Measurements from ENCODE around the gene TIAM2. TPM values are rescaled to one million over a fixed set of nuclear protein-coding genes. Genes with fewer than 3 reads are reported as not detected.

The TIAM2 gene
- total and polyA plus RNA-seq, 2 donors (not counting 3 experiments of a cell fraction or from before 2014, with no cell fraction given), result 9.6 to 18.5 TPM

DNA sequence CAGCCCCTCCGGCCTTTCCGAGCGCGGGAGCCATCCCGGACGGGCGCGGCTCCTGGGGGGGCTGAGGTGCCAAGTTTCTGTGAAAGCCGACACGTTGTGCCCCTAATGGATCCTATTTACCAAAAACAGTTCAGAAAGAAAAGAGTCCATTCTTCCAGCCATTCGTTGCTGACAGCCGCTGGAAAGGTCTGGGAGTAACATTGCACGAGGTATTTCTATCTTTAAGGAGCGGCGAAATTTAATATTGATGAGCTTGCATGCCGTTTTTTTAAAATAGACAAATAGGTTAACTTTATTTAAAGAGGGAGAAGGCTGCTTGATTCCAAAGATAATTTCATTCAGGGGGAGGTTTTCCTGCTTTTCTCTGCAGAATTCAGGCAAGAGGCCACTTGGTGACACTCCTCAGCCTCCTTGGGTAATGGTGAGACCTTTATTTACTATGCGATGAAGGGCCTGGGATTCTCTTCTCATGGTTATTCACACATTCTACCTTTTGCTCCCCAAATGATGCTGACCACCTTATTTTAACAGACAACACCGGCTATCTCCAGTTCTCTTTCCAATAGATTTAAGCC is 988 bp downstream of the TIAM2 start:
- Histone ChIP-seq H3K9ac (replicated peaks; ENCODE audit: extremely low read depth, insufficient read depth, low read length) (peak overlapping the region; percentile 80), H3K4me2 (ENCODE audit: insufficient read depth, low read length) (peak overlapping the region; percentile 97), H3K79me2 (ENCODE audit: control insufficient read depth, insufficient read depth, low read length) (no peaks in the 10 kb centered on the region), H3K4me3 (replicated peaks in 1 of 3; ENCODE audit: insufficient read depth in 1 of 3, low read depth in 1 of 3, low read length in 3 of 3) (peak overlapping the region; percentile 77 to 96 (median 86)), H3K27ac (ENCODE audit: insufficient read depth, low read depth, low read length) (no peak overlapping the region), H4K20me1 (replicated peaks; ENCODE audit: control insufficient read depth, extremely low read depth, insufficient read depth, low read length) (no peaks in the 10 kb centered on the region), H2AFZ (ENCODE audit: low read depth, low read length) (peak overlapping the region; percentile 98), H3K9me1 (replicated peaks; ENCODE audit: control insufficient read depth, extremely low read depth, insufficient read depth, low read length) (no peaks in the 10 kb centered on the region), H3K4me1 (ENCODE audit: control insufficient read depth, extremely low read depth, insufficient read depth, low read length) (peaks cover 6% of the 10 kb centered on the region), H3K36me3 (ENCODE audit: control insufficient read depth in 2 of 2, extremely low read depth in 1 of 2, insufficient read depth in 2 of 2, low read length in 2 of 2) (no peaks in the 10 kb centered on the region), H3K9me3 (replicated peaks; ENCODE audit: control insufficient read depth, insufficient read depth, low read length) (no peaks in the 10 kb centered on the region), H3K27me3 (ENCODE audit: control insufficient read depth in 2 of 2, insufficient read depth in 2 of 2, low read length in 2 of 2) (no peaks in the 10 kb centered on the region)
- dilution Hi-C loops (cut with MboI; ENCODE audit: extremely low pct_ligation_motif_present, low sequenced_read_pairs), result no loop called here
- intact Hi-C loops (cut with micrococcal nuclease), result loop anchor here (1.0 to 5.0 kb wide), 2 partner anchors 175 to 251 kb away; no protein-coding TSS in a partner anchor
- ChIA-PET POLR2A (no interaction called here), CTCF (no interaction called here)
- FAIRE-seq (no peak), DNase-seq (ENCODE audit: low read depth, low spot score) (peak; percentile 39)
- no TSS peak for BruUV-seq (replicated peaks)
- TF ChIP-seq POLR2AphosphoS5 (IDR thresholded peaks at IDR 0.05; ENCODE audit: insufficient read depth, low read depth, low read length) (no peak), JUN (IDR thresholded peaks at IDR 0.05; ENCODE audit: borderline replicate concordance, insufficient read depth, insufficient read length, low read depth) (no peak), POLR2A (IDR thresholded peaks at IDR 0.05; ENCODE audit: low read depth, low read length) (no peak), GATA2 (IDR thresholded peaks at IDR 0.05; ENCODE audit: insufficient read depth, insufficient read length, low read depth, low read length) (no peak), CTCF (IDR thresholded peaks at IDR 0.05; ENCODE audit: extremely low read depth in 1 of 2, insufficient read depth in 1 of 2, low read depth in 1 of 2, low read length in 2 of 2) (no peak), FOS (IDR thresholded peaks at IDR 0.05; ENCODE audit: borderline replicate concordance, insufficient read depth, low read length) (no peak), MYC (IDR thresholded peaks at IDR 0.05; ENCODE audit: low read depth, low read length) (no peak), EZH2 (IDR thresholded peaks at IDR 0.05; ENCODE audit: borderline replicate concordance, low read depth, low read length, severe bottlenecking) (no peak)
- TF ChIP-seq, protein P1, sequence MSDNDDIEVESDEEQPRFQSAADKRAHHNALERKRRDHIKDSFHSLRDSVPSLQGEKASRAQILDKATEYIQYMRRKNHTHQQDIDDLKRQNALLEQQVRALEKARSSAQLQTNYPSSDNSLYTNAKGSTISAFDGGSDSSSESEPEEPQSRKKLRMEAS (IDR thresholded peaks at IDR 0.05; ENCODE audit: insufficient read depth, insufficient read length), result no peak

Measured in endothelial cell of umbilical vein (primary cell).